Fibroblast of the conjunctiva (primary cell): ENCODE data around the gene OSMR.
"Not testable (repeated sequence)": the region's sequence is repeated elsewhere in the genome, so short reads cannot be mapped to it uniquely, and the experiment has no call there.

Experiments used
- DNase-seq: peaks from one replicate; pipeline ENCODE4 v3.0.0-alpha.2; 2010; ENCODE audit warnings: low read depth

The OSMR gene

GRCh38 chr5:38831117-38831516 lies 14.7 kb upstream of the OSMR start:
- no peak for DNase-seq

DNA sequence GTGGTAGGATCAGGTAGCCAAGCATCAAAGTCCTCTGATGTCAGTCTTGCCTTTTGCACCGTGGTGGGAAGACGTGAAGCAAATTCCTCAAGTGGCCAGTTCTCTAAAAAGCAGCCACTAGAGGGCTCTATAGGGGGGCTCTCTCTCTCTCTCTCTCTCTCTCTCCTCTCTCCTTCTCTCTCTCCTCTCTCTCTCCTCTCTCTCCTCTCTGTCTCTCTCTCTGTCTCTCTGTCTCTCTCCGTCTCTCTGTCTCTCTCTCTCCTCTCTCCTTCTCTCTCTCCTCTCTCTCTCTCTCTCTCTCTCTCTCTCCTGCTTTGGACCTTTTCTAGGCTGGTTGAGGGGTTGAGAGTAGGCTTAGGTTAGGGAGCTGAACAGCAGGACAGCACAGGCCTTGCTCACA lies 13.9 kb upstream of the OSMR start:
- DNase-seq: no peak

DNA sequence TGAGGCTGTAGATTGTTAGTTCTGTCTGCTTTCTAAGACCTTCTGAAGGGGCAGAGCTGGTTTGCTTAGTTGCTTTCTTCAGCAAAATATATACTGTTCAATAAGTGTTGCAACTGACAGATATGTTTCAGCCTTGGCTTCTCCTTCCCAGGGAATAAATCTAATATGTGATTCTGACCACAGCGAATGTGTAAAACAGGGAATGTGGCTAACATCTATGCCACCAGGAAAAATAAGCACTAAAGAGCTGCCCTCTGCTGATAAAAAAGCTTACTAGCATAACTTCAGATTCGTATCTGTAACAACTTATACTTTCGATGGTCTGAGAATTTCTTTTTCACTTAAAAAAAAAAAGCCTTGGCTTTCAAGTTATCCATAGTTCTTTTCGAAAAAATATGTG lies 13.0 kb upstream of the OSMR start:
- DNase-seq: no peak

DNA sequence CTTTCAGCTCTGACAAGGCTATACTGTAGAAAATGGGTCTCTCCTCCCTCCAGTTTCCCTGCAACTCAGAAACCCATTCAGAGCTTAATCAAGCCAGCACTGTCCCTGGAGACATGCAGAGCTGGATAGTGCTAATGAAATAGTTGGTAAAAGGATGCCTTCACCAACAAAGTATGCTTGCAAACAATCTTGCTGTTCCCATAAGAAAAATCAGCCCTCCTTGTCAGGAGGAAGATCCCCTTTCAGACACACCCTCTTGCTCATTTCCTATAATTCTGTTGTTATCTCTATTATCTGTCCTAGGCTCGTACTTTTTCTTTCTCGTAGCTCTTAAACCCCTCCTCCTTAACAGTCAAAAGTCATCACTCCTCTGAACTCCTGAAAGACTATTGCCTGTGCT lies 9.9 kb upstream of the OSMR start:
- DNase-seq: peak; percentile 48

GRCh38 chr5:38837416-38837815 lies 8.4 kb upstream of the OSMR start:
- DNase-seq: no peak

GRCh38 chr5:38837932-38838331 lies 7.9 kb upstream of the OSMR start:
- DNase-seq: no peak

DNA sequence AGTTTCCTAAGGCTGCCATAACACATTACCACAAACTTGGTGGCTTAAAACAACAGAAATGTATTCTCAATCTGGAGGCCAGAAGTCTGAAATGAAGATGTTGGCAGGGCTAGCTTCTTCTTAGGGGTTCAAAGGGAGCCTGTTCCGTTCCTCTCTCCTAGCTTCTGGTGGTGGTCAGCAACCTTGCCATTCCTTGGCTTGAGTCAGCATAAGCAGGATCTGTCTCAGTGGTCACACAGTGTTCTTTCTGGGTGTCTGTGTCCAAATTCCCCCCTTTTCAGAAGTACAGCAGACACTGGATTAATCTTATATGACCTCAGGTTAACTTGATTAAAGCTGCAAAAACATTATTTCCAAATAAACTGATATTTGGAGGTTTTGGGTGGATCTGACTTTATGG lies 2.1 kb upstream of the OSMR start:
- no peak for DNase-seq

DNA sequence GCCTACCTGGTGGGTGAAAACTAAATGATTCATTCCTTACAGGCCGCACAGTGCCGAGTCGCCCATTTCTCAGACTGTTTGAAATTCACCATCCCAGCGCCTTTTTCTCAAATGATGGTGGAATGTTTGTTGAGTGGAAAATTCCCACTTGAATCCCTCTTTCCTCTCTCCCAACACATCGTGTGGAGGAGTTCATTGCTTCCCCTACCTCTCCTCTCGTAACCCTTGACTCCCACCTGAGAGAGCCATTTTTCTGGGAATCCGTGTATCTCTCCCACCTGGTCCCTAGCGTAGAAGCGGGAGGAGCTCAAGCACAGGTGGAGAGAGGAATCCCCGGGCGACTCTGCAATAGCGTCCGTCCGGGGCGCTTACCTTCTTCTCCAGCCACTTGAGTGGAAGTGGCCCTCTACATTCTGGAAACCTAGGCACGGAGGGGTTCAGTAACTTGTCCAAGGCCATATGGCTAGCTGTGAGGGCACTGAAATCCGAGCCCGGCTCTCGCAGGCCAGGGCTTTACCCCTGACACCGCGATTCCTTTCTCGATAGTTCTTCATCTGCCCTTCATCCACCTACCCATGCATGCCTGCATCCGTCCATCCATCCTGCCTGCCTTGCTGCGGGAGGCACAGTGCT lies 683 bp downstream of the OSMR start:
- DNase-seq: no peak

DNA sequence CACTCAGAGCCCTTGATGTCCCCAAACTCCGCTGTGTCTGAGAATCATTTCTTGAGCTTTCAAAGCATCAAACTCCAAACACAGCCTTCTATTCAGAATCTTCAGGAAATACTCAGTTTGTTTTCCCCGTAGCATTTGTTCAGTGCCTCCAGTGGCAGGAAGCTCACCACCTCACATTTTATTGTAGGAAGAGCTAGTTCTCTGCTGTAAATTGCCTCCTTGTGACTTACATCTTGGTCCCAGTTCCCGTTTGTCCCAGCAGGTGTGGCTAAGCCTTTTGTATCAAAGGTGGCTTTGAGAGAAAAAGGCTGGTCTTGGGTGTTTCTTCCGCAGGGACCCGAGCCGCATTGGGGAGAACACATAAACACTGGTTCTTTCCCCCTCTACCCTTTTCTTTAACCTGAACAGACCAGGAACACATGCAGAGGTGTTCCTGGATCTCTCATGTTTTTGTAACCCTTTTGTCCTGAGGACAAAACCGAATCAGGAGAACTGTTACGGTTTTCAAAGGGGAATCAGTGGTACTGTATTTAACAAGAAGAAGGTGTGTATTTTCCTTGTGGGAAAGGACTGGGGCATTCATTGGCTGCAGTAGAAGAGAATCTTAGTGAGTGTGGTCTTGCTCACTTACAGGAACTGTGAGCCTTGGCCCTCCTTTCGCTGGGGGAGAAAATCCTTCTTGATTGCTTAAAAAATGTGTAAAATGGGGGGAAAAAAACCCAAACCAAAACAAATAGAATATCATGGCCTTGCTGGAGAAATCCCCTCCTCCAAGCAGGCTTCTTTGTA lies 1.9 kb downstream of the OSMR start:
- no peak for DNase-seq

DNA sequence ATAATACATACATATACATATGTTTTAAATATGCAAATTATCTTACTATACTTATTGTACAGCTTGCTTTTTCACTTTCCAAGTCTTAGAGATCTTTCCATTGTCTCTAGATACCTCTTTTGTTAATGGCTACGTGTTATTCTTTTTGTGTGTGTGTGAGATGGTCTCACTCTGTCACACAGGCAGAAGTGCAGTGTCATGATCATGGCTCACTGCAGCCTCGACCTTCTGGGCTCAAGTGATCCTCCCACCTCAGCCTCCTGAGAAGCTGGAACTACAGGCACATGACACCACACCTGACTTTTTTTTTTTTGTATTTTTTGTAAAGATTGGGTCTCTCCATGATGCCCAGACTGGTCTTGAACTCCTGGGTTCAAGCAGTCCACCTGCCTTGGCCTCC lies 2.8 kb downstream of the OSMR start:
- no peak for DNase-seq

GRCh38 chr5:38851640-38852039 lies 5.8 kb downstream of the OSMR start:
- DNase-seq: not testable (repeated sequence)

DNA sequence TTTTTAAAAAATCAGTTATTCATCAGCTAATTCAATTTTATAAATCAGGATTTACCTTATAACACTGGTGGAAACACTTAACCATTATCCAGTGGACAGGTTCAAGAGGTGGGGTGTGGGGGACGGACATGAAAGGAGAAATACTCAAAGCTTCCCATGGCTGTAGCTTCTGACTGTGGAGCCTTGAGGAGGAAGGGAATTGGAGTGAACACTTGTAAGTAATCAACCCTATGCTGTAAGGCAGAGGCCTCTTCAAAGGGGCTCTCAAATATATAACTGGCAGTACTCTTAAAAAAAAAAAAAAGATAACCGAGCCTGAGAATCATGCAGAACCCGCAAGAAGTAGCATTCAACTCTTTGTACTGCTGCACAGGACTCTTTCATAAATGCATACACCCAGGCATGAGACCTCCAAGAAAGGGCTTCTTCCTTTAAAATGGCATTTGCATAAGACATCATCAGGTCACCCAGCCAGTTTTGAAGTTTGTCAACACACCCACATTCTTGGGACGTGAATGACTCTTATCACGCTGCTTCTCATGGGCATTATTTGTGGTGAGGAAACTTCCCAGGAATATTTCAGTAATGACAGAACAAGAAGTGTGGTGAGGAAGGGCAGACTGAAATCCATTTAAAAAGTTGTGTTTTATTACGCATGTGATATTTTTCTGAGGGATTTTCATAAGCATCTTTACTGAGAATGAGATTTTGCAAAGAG lies 8.1 kb downstream of the OSMR start:
- no peak for DNase-seq

DNA sequence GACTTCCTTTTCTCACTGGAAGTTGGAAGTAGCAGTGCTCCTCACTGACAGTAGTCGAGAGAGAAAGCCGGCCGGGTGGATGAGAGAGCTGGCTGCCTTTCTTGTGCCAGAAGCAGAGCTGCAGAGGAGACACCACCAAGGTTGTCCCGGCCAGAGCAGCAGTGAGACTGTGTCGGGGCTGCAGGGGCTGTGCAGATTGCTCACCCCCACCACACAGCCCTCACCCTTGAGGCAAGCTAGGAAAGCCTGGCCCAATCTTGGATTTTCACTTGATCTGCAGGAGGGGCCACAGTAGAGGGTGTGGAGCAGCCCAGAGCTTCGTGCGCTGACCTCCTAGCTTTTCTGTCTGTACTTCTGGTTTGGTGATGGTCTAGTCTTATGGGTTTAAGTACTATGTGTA lies 9.1 kb downstream of the OSMR start:
- DNase-seq: no peak

- DNase-seq: no peak
Measured at GRCh38 chr5:38856660-38857059, 10.8 kb downstream of the OSMR start.

DNA sequence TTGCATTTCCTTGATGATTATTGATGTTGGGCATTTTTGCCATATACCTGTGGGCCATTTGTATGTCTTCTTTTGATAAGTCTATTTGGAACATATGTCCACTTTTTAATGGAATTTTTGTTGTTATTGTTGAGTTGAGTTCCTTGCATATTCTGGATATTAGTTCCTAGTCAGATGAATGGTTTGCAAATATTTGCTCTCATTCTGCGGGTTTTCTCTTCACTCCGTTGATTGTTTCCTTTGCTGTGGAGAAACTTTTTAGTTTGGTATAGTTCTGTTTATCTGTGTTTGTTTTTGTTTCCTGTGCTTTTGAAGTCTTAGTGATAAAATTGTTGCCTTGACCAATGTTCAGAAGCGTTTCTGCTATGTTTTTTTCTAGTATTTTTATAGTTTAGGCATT lies 13.0 kb downstream of the OSMR start:
- no peak for DNase-seq

DNA sequence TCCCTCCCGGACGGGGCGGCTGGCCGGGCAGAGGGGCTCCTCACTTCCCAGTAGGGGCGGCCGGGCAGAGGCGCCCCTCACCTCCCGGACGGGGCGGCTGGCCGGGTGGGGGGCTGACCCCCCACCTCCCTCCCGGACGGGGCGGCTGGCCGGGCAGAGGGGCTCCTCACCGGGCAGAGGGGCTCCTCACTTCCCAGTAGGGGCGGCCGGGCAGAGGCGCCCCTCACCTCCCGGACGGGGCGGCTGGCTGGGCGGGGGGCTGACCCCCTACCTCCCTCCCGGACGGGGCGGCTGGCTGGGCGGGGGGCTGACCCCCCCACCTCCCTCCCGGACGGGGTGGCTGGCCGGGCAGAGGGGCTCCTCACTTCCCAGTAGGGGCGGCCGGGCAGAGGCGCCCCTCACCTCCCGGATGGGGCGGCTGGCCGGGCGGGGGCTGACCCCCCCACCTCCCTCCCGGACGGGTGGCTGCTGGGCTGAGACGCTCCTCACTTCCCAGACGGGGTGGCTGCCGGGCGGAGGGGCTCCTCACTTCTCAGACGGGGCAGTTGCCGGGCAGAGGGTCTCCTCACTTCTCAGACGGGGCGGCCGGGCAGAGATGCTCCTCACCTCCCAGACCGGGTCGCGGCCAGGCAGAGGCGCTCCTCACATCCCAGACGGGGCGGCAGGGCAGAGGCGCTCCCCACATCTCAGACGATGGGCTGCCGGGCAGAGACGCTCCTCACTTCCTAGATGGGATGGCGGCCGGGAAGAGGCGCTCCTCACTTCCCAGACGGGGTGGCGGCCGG lies 16.4 kb downstream of the OSMR start:
- DNase-seq: not testable (repeated sequence)

GRCh38 chr5:38866362-38867031 lies 20.7 kb downstream of the OSMR start:
- no peak for DNase-seq

DNA sequence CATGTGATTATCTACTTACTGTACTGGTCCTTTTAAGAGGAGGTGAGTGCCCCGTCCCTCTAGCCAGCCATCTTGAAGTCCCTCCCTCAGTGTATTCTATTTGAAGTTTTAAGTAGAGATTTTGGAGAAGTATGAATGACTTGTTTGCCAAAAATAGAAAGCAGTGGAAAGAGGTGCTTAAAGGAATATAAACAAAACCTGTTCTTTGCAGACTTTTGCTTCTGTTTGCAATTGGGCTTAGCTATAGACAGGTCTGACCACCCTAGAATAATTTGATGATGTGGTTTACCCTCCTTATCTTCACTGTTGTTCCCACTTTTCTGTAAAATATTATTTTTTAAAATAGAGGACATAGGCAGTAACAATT lies 21.2 kb downstream of the OSMR start:
- DNase-seq: no peak

DNA sequence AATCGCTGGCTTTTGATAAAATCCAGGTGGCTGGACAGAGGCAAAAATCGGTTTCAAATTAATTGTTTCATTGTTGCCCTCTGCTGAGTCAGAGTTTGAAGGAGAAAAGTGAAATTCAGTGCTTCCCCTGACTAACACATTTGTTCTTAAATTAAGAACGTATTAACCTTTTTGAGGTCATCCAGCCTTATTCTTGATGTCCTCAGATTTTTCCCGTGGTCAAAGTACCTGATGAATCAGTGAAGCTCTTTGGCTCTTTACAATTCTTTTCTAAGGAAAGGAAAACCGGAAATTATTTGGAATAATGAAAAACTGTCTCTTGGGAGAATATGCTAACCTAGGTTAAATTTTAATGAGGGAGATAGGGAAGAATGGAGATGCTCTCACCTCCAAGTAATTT lies 21.6 kb downstream of the OSMR start:
- no peak for DNase-seq

DNA sequence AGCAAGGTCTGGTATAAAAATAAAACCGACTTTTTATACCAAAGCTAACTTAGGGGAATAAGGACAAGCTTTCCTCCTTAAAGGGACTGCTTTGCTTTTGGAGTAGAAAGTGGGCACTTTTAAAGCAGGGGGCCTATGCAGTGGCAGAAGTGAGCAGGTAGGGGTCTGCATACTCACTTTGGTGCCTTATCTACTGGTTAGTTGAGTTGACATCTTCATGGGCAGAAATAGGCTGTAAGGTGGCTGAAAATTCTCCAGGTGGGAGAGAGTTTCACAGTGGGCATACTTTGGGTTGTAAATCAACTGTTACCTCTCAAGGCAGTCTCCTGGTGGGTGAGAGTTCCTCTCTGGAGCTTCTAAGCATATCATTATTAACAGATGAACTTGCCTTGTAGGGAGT lies 24.8 kb downstream of the OSMR start:
- no peak for DNase-seq

DNA sequence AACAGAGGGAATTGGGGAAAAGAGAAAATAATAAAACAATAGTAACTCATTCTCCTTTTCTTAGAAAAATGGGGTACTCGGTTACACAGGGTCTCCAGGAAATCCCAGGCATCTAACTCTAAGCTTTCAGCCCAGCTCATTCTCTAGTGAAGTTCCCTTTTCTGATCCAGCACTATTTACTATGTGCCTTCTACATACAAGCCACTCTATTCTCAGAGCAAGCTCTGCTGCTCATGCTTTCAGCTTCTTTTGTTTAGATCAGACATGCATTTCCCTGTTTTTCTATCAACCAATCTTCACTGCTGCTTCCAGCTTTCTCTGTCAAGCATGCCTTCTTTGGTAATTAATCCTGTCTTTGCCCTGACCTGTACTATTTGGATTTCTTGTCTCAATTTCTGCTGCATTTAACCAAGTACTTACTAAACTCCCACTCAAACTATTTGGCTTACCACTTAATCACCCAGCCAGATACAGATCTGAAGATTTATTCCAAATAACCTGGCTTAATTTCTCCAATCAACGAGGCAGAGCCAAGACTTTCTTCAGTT lies 25.3 kb downstream of the OSMR start:
- DNase-seq: no peak
